GM12873 (cell line): ENCODE results near the gene RASA4B.

Experiments
- CTCF ChIP-seq: IDR thresholded peaks from 2 replicates; pipeline ENCODE4 v1.5.1; 2012; ENCODE audit warnings: low read depth, mild to moderate bottlenecking, moderate library complexity, low read length, control low read depth; ENCODE audit not compliant: insufficient read depth; ENCODE audit errors: missing control alignments

Gene RASA4B

GRCh38 chr7:102433219-102434038 is 84.1 kb downstream of the RASA4B start, which contains the start of gene ORAI2:
ORAI2 (plus strand) TSS chr7:102433575; CDS start chr7:102438957, 5,382 bp downstream.
- TF ChIP-seq CTCF, result no peak
